ENCODE results near the gene KCNK1.

KCNK1 gene

DNA sequence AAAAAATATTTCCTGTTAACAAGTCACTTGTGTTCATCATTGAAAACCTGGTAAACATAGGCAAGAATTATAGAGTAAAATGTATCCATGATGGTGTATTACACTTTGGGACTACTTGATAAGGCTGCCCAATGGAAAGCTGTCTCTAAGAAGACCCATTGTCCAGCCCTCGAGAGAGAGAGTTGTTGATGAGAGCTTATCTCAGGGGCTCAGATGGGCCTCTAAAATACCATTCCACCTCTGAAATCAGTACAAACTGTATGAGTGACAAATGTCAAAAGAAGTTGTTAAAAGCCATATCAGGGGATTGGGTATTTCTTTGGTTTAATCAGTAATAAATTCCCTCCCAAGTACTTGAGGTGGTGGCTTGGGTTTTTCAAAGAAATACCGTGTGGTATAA is 96.1 kb downstream of the KCNK1 start:
- H3K36me3 ChIP-seq (replicated peaks; ENCODE audit: insufficient read depth, low read length), result no peaks in the 10 kb centered on the region
- no peak for TF ChIP-seq EZH2phosphoT487 (IDR thresholded peaks at IDR 0.05; ENCODE audit: low read length)
- TF ChIP-seq, protein P1, sequence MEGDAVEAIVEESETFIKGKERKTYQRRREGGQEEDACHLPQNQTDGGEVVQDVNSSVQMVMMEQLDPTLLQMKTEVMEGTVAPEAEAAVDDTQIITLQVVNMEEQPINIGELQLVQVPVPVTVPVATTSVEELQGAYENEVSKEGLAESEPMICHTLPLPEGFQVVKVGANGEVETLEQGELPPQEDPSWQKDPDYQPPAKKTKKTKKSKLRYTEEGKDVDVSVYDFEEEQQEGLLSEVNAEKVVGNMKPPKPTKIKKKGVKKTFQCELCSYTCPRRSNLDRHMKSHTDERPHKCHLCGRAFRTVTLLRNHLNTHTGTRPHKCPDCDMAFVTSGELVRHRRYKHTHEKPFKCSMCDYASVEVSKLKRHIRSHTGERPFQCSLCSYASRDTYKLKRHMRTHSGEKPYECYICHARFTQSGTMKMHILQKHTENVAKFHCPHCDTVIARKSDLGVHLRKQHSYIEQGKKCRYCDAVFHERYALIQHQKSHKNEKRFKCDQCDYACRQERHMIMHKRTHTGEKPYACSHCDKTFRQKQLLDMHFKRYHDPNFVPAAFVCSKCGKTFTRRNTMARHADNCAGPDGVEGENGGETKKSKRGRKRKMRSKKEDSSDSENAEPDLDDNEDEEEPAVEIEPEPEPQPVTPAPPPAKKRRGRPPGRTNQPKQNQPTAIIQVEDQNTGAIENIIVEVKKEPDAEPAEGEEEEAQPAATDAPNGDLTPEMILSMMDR (IDR thresholded peaks at IDR 0.05; ENCODE audit: low read length), result no peak
- no peak for TF ChIP-seq EZH2 (optimal IDR thresholded peaks at IDR 0.05; ENCODE audit: low read depth, low read length)

DNA sequence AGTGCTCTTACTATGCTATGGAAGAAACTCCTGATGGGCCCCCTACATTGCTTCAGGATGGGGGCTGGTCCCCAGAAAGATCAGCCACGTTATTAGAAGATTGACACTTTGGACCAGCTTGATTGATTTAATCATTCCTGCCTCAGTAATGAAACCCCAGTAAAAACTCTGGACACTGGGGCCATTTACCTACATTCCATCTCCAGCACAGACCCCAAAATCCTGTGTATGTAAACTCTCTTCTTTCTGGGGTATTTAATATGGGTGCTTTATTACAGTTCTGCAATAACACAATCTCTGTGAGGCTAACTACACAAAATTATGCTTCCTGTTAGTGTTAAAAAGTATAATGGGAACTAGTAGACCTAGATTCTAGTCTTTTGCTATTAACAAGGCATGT is 96.6 kb downstream of the KCNK1 start:
- no peak overlapping the region for H3K9ac ChIP-seq (ENCODE audit: low read length)
- no peak overlapping the region for H3K4me3 ChIP-seq (ENCODE audit: low read length)
- no peak overlapping the region for H3K4me2 ChIP-seq (ENCODE audit: low read depth, low read length)
- H4K20me1 ChIP-seq (ENCODE audit: insufficient read depth, low read length), result no peaks in the 10 kb centered on the region
- no peaks in the 10 kb centered on the region for H3K79me2 ChIP-seq (ENCODE audit: low read length)
- no peaks in the 10 kb centered on the region for H3F3A ChIP-seq (ENCODE audit: insufficient read depth, low read length)
- H3K27ac ChIP-seq (ENCODE audit: low read length), result no peak overlapping the region
- H3K9me2 ChIP-seq (replicated peaks; ENCODE audit: insufficient read depth, low read length), result no peaks in the 10 kb centered on the region
- no peak overlapping the region for H2AFZ ChIP-seq (ENCODE audit: low read length)
- no peaks in the 10 kb centered on the region for H3K9me3 ChIP-seq (replicated peaks; ENCODE audit: insufficient read depth, low read length)
- TF ChIP-seq EZH2 (optimal IDR thresholded peaks at IDR 0.05; ENCODE audit: low read depth, low read length), result no peak
- TF ChIP-seq EZH2phosphoT487 (IDR thresholded peaks at IDR 0.05; ENCODE audit: low read length), result no peak
- TF ChIP-seq, protein P1 (IDR thresholded peaks at IDR 0.05; ENCODE audit: low read length), result no peak
- no peaks in the 10 kb centered on the region for H3K36me3 ChIP-seq (replicated peaks; ENCODE audit: insufficient read depth, low read length)
- no peaks in the 10 kb centered on the region for H3K27me3 ChIP-seq (replicated peaks; ENCODE audit: insufficient read depth, low read length)
- DNase-seq, result no peak
- H3K4me1 ChIP-seq (ENCODE audit: low read length), result no peaks in the 10 kb centered on the region

More for the DNA sequence above, 96.1 kb downstream of the KCNK1 start:
- Histone ChIP-seq H3K9me2 (replicated peaks; ENCODE audit: insufficient read depth, low read length) (no peaks in the 10 kb centered on the region), H3K79me2 (ENCODE audit: low read length) (no peaks in the 10 kb centered on the region), H3K27ac (ENCODE audit: low read length) (no peak overlapping the region), H3K4me1 (ENCODE audit: low read length) (no peaks in the 10 kb centered on the region), H3F3A (ENCODE audit: insufficient read depth, low read length) (no peaks in the 10 kb centered on the region), H3K4me2 (ENCODE audit: low read depth, low read length) (no peak overlapping the region), H2AFZ (ENCODE audit: low read length) (no peak overlapping the region), H3K27me3 (replicated peaks; ENCODE audit: insufficient read depth, low read length) (no peaks in the 10 kb centered on the region), H3K9ac (ENCODE audit: low read length) (no peak overlapping the region), H3K9me3 (replicated peaks; ENCODE audit: insufficient read depth, low read length) (no peaks in the 10 kb centered on the region), H4K20me1 (ENCODE audit: insufficient read depth, low read length) (no peaks in the 10 kb centered on the region), H3K4me3 (ENCODE audit: low read length) (no peak overlapping the region)
- no peak for DNase-seq

DNA sequence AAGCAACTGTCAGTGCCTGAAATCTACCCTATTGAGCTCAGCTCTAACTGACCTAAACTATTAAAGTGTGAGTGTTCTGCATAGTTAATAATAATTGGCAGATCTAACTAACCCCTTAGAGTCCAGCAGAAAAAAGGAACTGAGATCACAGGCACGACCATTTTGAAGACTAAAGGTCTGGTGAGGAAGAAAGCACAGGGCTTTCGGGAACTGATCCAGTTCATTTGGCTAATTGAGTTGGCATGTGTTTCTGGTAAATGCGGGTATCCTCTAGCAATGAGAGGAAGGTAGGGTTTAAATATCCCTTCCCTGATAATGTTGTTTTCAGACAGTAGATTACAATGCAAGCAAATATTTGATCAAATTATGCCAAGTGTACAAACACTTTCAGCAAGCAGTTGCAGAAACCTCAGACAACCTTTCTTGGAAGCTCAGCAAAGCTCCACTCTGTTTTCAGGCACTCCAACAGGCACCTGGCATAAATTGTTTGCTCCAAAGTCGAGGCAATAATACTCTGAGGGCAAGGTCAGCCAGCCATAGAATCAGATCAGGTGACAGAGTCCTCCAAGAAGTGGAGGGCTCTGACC is 100.8 kb downstream of the KCNK1 start:
- Histone ChIP-seq H3K27me3 (replicated peaks; ENCODE audit: insufficient read depth, low read length) (no peaks in the 10 kb centered on the region), H3K4me1 (ENCODE audit: low read length) (no peaks in the 10 kb centered on the region), H3K27ac (ENCODE audit: low read length) (no peak overlapping the region)

More for the DNA sequence above, 100.8 kb downstream of the KCNK1 start:
- H3K4me2 ChIP-seq (ENCODE audit: low read depth, low read length), result no peak overlapping the region
- H3K36me3 ChIP-seq (replicated peaks; ENCODE audit: insufficient read depth, low read length), result no peaks in the 10 kb centered on the region
- H3K9me3 ChIP-seq (replicated peaks; ENCODE audit: insufficient read depth, low read length), result no peaks in the 10 kb centered on the region
- H4K20me1 ChIP-seq (ENCODE audit: insufficient read depth, low read length), result no peaks in the 10 kb centered on the region
- no peak overlapping the region for H3K4me3 ChIP-seq (ENCODE audit: low read length)
- no peaks in the 10 kb centered on the region for H3F3A ChIP-seq (ENCODE audit: insufficient read depth, low read length)
- H3K9me2 ChIP-seq (replicated peaks; ENCODE audit: insufficient read depth, low read length), result no peaks in the 10 kb centered on the region
- no peaks in the 10 kb centered on the region for H3K79me2 ChIP-seq (ENCODE audit: low read length)
- TF ChIP-seq, protein P1 (IDR thresholded peaks at IDR 0.05; ENCODE audit: low read length), result no peak
- no peak for TF ChIP-seq EZH2 (optimal IDR thresholded peaks at IDR 0.05; ENCODE audit: low read depth, low read length)
- no peak for TF ChIP-seq EZH2phosphoT487 (IDR thresholded peaks at IDR 0.05; ENCODE audit: low read length)
- no peak overlapping the region for H3K9ac ChIP-seq (ENCODE audit: low read length)
- DNase-seq, result no peak
- H2AFZ ChIP-seq (ENCODE audit: low read length), result no peak overlapping the region

All from MM.1S (cell line).